H1 (cell line): Measurements from ENCODE around the gene UPF3B. TPM values are rescaled to one million over a fixed set of nuclear protein-coding genes. Genes with fewer than 3 reads are reported as not detected.
A peak's percentile ranks its signal among the peaks of the same experiment; 100 is the strongest.

Source experiments
- BACH1 ChIP-seq: IDR thresholded peaks from 2 replicates; pipeline ENCODE4 v1.6.1; 2012; ENCODE audit warnings: low read length, improper control_type of control experiment
- CHD7 ChIP-seq: fragments of 300-600 bp; sonication (generic); IDR thresholded peaks from 2 replicates; pipeline ENCODE4 v1.7.1; 2012; ENCODE audit warnings: low read length, moderate library complexity, mild to moderate bottlenecking, inconsistent platforms; ENCODE audit not compliant: insufficient replicate concordance
- E2F6 ChIP-seq: IDR thresholded peaks from 2 replicates; pipeline ENCODE4 v1.6.1; 2012; ENCODE audit warnings: inconsistent platforms
- EZH2 ChIP-seq: fragments of 200-600 bp; sonication (generic); IDR thresholded peaks from 2 replicates; pipeline ENCODE4 v1.7.1; 2012; ENCODE audit warnings: low read depth, mild to moderate bottlenecking, moderate library complexity, low read length, inconsistent platforms; ENCODE audit not compliant: severe bottlenecking
- JUN ChIP-seq: IDR thresholded peaks from 2 replicates; pipeline ENCODE4 v1.6.1; 2011; ENCODE audit warnings: low read depth, mild to moderate bottlenecking, improper control_type of control experiment, low read length
- NRF1 ChIP-seq: IDR thresholded peaks from 2 replicates; pipeline ENCODE4 v1.6.1; 2011; ENCODE audit warnings: mild to moderate bottlenecking, low read depth, low read length, improper control_type of control experiment
- POLR2AphosphoS5 ChIP-seq: IDR thresholded peaks from 2 replicates; pipeline ENCODE4 v1.6.1; 2011; ENCODE audit warnings: low read depth, low read length
- SAP30 ChIP-seq: fragments of 300-600 bp; sonication (generic); IDR thresholded peaks from 2 replicates; pipeline ENCODE4 v1.7.1; 2012; ENCODE audit warnings: low read length, moderate library complexity, mild to moderate bottlenecking, inconsistent platforms; ENCODE audit not compliant: insufficient read depth, insufficient replicate concordance
- SP2 ChIP-seq: IDR thresholded peaks from 2 replicates; pipeline ENCODE4 v1.6.1; 2012; ENCODE audit warnings: mild to moderate bottlenecking, low read length, inconsistent platforms
- polyA plus RNA-seq, 7 experiments: library from polyadenylated mRNA; depleted of rRNA in 3 of 7; stranded (reverse) in 5 of 7; unstranded in 2 of 7; fragments of >200 nt in 5 of 7; fragments of 200-250 nt in 2 of 7; gene quantifications; 1 replicate in 5 of 7; 2 replicates in 1 of 7; 4 replicates in 1 of 7; pipeline versions ENCODE4 v1.2.1 to v1.2.3, GENCODE V29; 2011 to 2013; ENCODE audit warnings: missing spikeins in 2 of 7, mixed read lengths in 2 of 7
- total RNA-seq: library from RNA; stranded (reverse); fragmentation: NEBNext Ultra II Directional; extraction: Animal tissue kit (Norgen Biotek cat#: 25700); gene quantifications from 2 replicates; pipeline ENCODE4 v1.2.1, GENCODE V29; 2021

Gene UPF3B
- total and polyA plus RNA-seq, 2 of the 8 experiments (the other 6 are each of a cell fraction or from before 2014, with no cell fraction given) = 7.8 to 20.9 TPM

- TF ChIP-seq NRF1 (no peak), SAP30 (no peak), BACH1 (no peak), JUN (no peak), SP2 (no peak), CHD7 (no peak), POLR2AphosphoS5 (0 out of 2 replicates have a peak, but pooled peaks have one; percentile 14), E2F6 (0 out of 2 replicates have a peak, but pooled peaks have one; percentile 17), EZH2 (no peak)
Observed at GRCh38 chrX:119871599-119872395, 19.0 kb upstream of the UPF3B start, which contains the start of the genes NDUFA1 and RNF113A (continued).
